ENCODE results near the gene NUDT2.
A peak's percentile ranks its signal among the peaks of the same experiment; 100 is the strongest.

Gene NUDT2

DNA sequence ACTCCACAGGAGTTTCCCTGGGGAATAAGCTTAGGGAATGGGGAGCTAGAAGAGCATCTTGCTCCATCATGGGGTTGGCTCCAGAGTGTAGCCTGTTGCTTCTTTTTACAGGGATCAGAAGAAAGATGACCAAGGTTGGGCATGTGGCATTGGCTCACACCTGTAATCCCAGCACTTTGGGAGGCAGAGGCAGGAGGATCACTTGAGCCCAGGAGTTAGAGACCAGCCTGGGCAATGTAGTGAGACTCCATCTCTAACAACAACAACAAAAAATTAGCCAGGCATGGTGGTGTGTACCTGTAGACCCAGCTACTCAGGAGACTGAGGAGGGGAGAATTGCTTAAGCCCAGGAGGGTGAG, 18.4 kb downstream of the NUDT2 start:
- CTCF ChIA-PET = interaction anchor here (0.7 to 1.6 kb wide), 3 partner anchors 15 to 244 kb away, joined by 3 read pairs; no protein-coding TSS in a partner anchor

DNA sequence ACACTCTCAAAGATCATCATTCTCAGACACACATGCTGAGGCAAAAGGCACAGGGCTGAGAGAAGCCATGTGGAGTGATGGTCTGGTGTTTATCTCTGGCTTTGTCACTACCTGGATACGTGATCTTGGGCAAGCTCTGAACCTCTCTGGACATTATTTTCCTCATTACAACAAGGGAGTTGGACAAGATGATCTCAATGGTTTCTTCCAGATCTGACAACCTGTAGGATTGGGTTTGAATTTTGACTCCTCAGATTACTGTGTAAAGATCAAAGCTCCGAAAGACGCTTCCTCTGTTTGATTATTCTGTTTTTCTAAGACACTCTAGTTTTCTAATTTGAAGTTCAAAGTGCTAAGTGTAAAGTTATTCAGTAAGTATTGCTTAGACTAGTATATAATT, 20.0 kb downstream of the NUDT2 start:
- POLR2A ChIA-PET = interaction anchor here (1.1 kb wide), 1 partner anchor 27 kb away, joined by 3 read pairs; the partner anchor contains the start of gene MYORG
- TF ChIP-seq, protein P1, sequence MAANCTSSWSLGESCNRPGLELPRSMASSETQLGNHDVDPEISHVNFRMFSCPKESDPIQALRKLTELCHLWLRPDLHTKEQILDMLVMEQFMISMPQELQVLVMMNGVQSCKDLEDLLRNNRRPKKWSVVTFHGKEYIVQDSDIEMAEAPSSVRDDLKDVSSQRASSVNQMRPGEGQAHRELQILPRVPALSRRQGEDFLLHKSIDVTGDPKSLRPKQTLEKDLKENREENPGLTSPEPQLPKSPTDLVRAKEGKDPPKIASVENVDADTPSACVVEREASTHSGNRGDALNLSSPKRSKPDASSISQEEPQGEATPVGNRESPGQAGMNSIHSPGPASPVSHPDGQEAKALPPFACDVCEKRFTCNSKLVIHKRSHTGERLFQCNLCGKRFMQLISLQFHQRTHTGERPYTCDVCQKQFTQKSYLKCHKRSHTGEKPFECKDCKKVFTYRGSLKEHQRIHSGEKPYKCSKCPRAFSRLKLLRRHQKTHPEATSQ (tag by site-specific recombination; IDR thresholded peaks at IDR 0.05) = no peak
- no peak for TF ChIP-seq HOXD13 (CRISPR knock-in tag; IDR thresholded peaks at IDR 0.05; ENCODE audit: borderline replicate concordance)
- no peak for TF ChIP-seq ZFP41 (tag by site-specific recombination; IDR thresholded peaks at IDR 0.05; ENCODE audit: borderline replicate concordance)
- no peak for TF ChIP-seq ZXDB (tag by site-specific recombination; IDR thresholded peaks at IDR 0.05)
- TF ChIP-seq ZNF248 (tag by site-specific recombination; IDR thresholded peaks at IDR 0.05) = no peak
- TF ChIP-seq SCRT2 (tag by site-specific recombination; IDR thresholded peaks at IDR 0.05) = no peak
- no peak for TF ChIP-seq KLF8 (tag by site-specific recombination; IDR thresholded peaks at IDR 0.05)
- no peak for TF ChIP-seq ZNF792 (tag by site-specific recombination; IDR thresholded peaks at IDR 0.05)
- TF ChIP-seq SP3 (tag by site-specific recombination; IDR thresholded peaks at IDR 0.05) = no peak
- TF ChIP-seq ZNF324 (tag by site-specific recombination; IDR thresholded peaks at IDR 0.05) = no peak
- TF ChIP-seq ZNF404 (tag by site-specific recombination; IDR thresholded peaks at IDR 0.05) = no peak
- TF ChIP-seq, protein P2, sequence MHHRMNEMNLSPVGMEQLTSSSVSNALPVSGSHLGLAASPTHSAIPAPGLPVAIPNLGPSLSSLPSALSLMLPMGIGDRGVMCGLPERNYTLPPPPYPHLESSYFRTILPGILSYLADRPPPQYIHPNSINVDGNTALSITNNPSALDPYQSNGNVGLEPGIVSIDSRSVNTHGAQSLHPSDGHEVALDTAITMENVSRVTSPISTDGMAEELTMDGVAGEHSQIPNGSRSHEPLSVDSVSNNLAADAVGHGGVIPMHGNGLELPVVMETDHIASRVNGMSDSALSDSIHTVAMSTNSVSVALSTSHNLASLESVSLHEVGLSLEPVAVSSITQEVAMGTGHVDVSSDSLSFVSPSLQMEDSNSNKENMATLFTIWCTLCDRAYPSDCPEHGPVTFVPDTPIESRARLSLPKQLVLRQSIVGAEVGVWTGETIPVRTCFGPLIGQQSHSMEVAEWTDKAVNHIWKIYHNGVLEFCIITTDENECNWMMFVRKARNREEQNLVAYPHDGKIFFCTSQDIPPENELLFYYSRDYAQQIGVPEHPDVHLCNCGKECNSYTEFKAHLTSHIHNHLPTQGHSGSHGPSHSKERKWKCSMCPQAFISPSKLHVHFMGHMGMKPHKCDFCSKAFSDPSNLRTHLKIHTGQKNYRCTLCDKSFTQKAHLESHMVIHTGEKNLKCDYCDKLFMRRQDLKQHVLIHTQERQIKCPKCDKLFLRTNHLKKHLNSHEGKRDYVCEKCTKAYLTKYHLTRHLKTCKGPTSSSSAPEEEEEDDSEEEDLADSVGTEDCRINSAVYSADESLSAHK (tag by site-specific recombination; IDR thresholded peaks at IDR 0.05) = no peak
- TF ChIP-seq GFI1B (tag by site-specific recombination; IDR thresholded peaks at IDR 0.05) = no peak
- TF ChIP-seq ZNF350 (tag by site-specific recombination; IDR thresholded peaks at IDR 0.05) = no peak
- no peak for TF ChIP-seq BCL11B (tag by site-specific recombination; IDR thresholded peaks at IDR 0.05; ENCODE audit: low read depth)
- TF ChIP-seq, protein P3, sequence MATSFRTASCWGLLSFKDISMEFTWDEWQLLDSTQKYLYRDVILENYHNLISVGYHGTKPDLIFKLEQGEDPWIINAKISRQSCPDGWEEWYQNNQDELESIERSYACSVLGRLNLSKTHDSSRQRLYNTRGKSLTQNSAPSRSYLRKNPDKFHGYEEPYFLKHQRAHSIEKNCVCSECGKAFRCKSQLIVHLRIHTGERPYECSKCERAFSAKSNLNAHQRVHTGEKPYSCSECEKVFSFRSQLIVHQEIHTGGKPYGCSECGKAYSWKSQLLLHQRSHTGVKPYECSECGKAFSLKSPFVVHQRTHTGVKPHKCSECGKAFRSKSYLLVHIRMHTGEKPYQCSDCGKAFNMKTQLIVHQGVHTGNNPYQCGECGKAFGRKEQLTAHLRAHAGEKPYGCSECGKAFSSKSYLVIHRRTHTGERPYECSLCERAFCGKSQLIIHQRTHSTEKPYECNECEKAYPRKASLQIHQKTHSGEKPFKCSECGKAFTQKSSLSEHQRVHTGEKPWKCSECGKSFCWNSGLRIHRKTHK (tag by site-specific recombination; IDR thresholded peaks at IDR 0.05) = no peak
- TF ChIP-seq REPIN1 (tag by site-specific recombination; IDR thresholded peaks at IDR 0.05; ENCODE audit: low read depth) = no peak
- no peak for TF ChIP-seq ZNF37A (tag by site-specific recombination; IDR thresholded peaks at IDR 0.05)
- TF ChIP-seq ZNF354C (tag by site-specific recombination; IDR thresholded peaks at IDR 0.05; ENCODE audit: borderline replicate concordance, low read depth) = no peak
- no peak for TF ChIP-seq ZNF555 (tag by site-specific recombination; conservative IDR thresholded peaks at IDR 0.05)
- Histone ChIP-seq H3K9me3 (ENCODE audit: control insufficient read depth, insufficient read depth, low read depth, low read length) (no peaks in the 10 kb centered on the region), H3K4me1 (ENCODE audit: control insufficient read depth, insufficient read depth, low read length) (no peaks in the 10 kb centered on the region), H3K36me3 (ENCODE audit: control insufficient read depth in 2 of 2, insufficient read depth in 1 of 2, low read length in 2 of 2) (no peaks in the 10 kb centered on the region; a peak in 1 of 3 replicates), H3K4me3 (ENCODE audit: low read depth, low read length) (no peak overlapping the region), H3K27ac (ENCODE audit: extremely low read depth, low read depth, low read length) (no peak overlapping the region)
- CTCF ChIA-PET = interaction anchor here (1.7 to 2.5 kb wide), 2 partner anchors 17 to 54 kb away, joined by 4 to 10 read pairs; no protein-coding TSS in a partner anchor

More for the DNA sequence above, 18.4 kb downstream of the NUDT2 start:
- Histone ChIP-seq H3K36me3 (ENCODE audit: control insufficient read depth in 2 of 2, insufficient read depth in 1 of 2, low read length in 2 of 2) (peaks cover 0 to 11% of the 10 kb centered on the region in 2 experiments; a peak in 2 of 3 replicates), H3K27ac (ENCODE audit: extremely low read depth, low read depth, low read length) (no peak overlapping the region), H3K9me3 (ENCODE audit: control insufficient read depth, insufficient read depth, low read depth, low read length) (no peaks in the 10 kb centered on the region), H3K4me1 (ENCODE audit: control insufficient read depth, insufficient read depth, low read length) (no peaks in the 10 kb centered on the region), H3K4me3 (ENCODE audit: low read depth, low read length) (no peak overlapping the region)
- TF ChIP-seq, protein P4, sequence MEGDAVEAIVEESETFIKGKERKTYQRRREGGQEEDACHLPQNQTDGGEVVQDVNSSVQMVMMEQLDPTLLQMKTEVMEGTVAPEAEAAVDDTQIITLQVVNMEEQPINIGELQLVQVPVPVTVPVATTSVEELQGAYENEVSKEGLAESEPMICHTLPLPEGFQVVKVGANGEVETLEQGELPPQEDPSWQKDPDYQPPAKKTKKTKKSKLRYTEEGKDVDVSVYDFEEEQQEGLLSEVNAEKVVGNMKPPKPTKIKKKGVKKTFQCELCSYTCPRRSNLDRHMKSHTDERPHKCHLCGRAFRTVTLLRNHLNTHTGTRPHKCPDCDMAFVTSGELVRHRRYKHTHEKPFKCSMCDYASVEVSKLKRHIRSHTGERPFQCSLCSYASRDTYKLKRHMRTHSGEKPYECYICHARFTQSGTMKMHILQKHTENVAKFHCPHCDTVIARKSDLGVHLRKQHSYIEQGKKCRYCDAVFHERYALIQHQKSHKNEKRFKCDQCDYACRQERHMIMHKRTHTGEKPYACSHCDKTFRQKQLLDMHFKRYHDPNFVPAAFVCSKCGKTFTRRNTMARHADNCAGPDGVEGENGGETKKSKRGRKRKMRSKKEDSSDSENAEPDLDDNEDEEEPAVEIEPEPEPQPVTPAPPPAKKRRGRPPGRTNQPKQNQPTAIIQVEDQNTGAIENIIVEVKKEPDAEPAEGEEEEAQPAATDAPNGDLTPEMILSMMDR (tag by site-specific recombination; IDR thresholded peaks at IDR 0.05) = no peak
- TF ChIP-seq SCRT1 (tag by site-specific recombination; IDR thresholded peaks at IDR 0.05; ENCODE audit: borderline replicate concordance) (0 out of 2 replicates have a peak, but pooled peaks have one; percentile 30), SCRT2 (tag by site-specific recombination; IDR thresholded peaks at IDR 0.05) (peak; percentile 50; the same call in 1 of the 2 replicates), ZNF146 (tag by site-specific recombination; IDR thresholded peaks at IDR 0.05) (no peak), ZBTB17 (tag by site-specific recombination; IDR thresholded peaks at IDR 0.05) (no peak)
- TF ChIP-seq, protein P5, sequence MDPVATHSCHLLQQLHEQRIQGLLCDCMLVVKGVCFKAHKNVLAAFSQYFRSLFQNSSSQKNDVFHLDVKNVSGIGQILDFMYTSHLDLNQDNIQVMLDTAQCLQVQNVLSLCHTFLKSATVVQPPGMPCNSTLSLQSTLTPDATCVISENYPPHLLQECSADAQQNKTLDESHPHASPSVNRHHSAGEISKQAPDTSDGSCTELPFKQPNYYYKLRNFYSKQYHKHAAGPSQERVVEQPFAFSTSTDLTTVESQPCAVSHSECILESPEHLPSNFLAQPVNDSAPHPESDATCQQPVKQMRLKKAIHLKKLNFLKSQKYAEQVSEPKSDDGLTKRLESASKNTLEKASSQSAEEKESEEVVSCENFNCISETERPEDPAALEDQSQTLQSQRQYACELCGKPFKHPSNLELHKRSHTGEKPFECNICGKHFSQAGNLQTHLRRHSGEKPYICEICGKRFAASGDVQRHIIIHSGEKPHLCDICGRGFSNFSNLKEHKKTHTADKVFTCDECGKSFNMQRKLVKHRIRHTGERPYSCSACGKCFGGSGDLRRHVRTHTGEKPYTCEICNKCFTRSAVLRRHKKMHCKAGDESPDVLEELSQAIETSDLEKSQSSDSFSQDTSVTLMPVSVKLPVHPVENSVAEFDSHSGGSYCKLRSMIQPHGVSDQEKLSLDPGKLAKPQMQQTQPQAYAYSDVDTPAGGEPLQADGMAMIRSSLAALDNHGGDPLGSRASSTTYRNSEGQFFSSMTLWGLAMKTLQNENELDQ (tag by site-specific recombination; IDR thresholded peaks at IDR 0.05; ENCODE audit: low read depth) = no peak
- POLR2A ChIA-PET = no interaction called here

Measured in HEK293 (cell line).